Dedifferentiated amniotic fluid mesenchymal stem cell (primary cell): Measurements from ENCODE around the gene NT5E.
"Not testable (repeated sequence)": the region's sequence is repeated elsewhere in the genome, so short reads cannot be mapped to it uniquely, and the experiment has no call there.

Source experiments
- DNase-seq: peaks from one replicate; pipeline ENCODE4 v3.0.0-alpha.2; 2016; ENCODE audit errors: extremely low spot score

The NT5E gene

GRCh38 chr6:85493389-85493788 lies 43.5 kb downstream of the NT5E start:
- DNase-seq = no peak

GRCh38 chr6:85494547-85495536 lies 45.0 kb downstream of the NT5E start:
- no peak for DNase-seq

- DNase-seq = no peak
Observed at GRCh38 chr6:85496009-85496579, 46.2 kb downstream of the NT5E start.

DNA sequence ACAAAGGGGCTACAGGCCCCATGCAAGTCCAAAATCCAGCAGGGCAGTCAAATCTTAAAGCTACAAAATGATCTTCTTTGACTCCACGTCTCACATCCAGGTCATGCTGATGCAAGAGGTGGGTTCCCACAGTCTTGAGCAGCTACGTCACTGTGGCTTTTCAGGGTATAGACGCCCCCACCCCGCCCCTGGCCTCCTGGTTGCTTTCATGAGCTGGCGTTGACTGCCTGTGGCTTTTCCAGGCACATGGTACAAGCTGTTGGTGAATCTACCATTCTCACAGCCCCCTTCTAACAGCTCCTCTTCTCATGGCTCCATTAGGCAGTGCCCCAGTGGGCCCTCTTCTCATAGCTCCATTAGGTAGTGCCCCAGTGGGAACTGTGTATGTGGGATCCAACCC lies 47.0 kb downstream of the NT5E start:
- DNase-seq = no peak

GRCh38 chr6:85498596-85499258 lies 48.8 kb downstream of the NT5E start:
- DNase-seq = no peak

- no peak for DNase-seq
Observed at GRCh38 chr6:85506441-85507093, 56.7 kb downstream of the NT5E start.

DNA sequence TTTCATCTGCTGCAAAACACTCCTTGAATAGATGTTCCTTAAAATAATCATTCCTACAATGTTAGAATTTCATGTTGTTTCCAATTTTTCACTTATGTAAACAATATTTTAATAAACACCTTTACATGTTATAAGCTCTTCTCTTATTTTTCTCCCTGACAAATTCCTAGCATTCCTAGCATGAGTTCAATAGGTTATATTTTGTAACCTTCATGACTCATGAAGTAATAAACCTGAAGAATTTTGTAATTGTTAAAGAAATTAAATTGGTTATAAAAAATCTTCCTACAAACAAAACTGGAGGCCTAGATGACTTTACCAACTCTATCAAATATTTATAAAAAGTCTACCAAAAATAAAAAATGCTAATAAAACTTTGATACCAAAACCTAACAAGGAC lies 66.3 kb downstream of the NT5E start:
- DNase-seq = no peak

- not testable (repeated sequence) for DNase-seq
Observed at GRCh38 chr6:85524281-85524680, 74.4 kb downstream of the NT5E start.

DNA sequence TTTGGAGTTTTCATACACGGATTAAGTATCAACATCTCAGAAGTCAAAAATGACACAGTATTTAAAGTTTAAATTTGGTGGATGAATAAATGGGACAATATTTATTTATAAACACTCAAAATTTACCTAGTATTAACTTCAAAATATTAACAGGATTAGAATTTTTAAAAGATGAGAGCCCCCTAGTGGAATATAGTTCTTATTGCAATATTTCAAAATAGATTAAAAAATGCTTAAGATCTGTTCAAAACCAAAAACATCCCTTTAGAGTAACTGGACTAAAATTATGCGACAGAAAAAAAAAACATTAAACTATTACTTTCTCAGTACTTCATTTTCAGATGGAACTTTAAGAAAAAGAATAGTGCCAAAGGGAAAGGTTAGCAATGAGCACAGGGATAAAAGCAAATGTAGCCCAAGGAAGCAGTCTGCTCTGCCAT lies 87.2 kb downstream of the NT5E start:
- DNase-seq = no peak

DNA sequence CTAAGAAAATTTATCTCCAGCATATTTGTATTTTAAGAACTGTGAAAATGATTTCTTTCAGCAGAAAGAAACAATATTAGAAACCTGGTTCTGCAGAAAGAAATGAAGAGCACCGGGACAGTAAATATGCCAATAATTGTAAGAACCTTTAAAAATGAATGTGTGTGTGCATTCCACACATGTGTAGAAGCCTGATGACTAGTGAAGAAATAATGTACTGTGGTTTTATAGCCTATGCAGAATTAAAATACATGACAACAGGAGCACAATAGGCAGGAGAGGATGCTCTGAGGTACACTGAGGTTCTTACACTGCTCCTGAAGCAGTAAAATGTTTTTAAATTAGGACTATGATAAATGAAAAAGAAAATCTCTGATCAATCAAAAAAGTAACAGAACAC lies 94.9 kb downstream of the NT5E start:
- no peak for DNase-seq
